Measurements from ENCODE around the gene ZBTB21.
A peak's percentile ranks its signal among the peaks of the same experiment; 100 is the strongest.

Gene ZBTB21

GRCh38 chr21:42030311-42030710 lies 20.2 kb upstream of the ZBTB21 start:
- H3K4me3 Mint-ChIP-seq, result no peak overlapping the region
- H3K36me3 Mint-ChIP-seq, result no peaks in the 10 kb centered on the region
- H3K27me3 Mint-ChIP-seq, result no peaks in the 10 kb centered on the region
- no peaks in the 10 kb centered on the region for H3K9me3 Mint-ChIP-seq
- H3K4me1 Mint-ChIP-seq, result no peaks in the 10 kb centered on the region
- H3K27ac Mint-ChIP-seq, result no peak overlapping the region

- no peaks in the 10 kb centered on the region for H3K9me3 Mint-ChIP-seq
- no peaks in the 10 kb centered on the region for H3K4me1 Mint-ChIP-seq
- no peak overlapping the region for H3K27ac Mint-ChIP-seq
- H3K27me3 Mint-ChIP-seq, result no peaks in the 10 kb centered on the region
- H3K4me3 Mint-ChIP-seq, result no peak overlapping the region
- no peaks in the 10 kb centered on the region for H3K36me3 Mint-ChIP-seq
Observed at GRCh38 chr21:42028766-42029425, 18.7 kb upstream of the ZBTB21 start.

GRCh38 chr21:42027822-42028765 lies 17.9 kb upstream of the ZBTB21 start:
- H3K36me3 Mint-ChIP-seq, result no peaks in the 10 kb centered on the region
- H3K4me1 Mint-ChIP-seq, result no peaks in the 10 kb centered on the region
- peak overlapping the region; percentile 32 for H3K27ac Mint-ChIP-seq
- no peaks in the 10 kb centered on the region for H3K27me3 Mint-ChIP-seq
- H3K9me3 Mint-ChIP-seq, result no peaks in the 10 kb centered on the region
- H3K4me3 Mint-ChIP-seq, result no peak overlapping the region

GRCh38 chr21:42027085-42027821 lies 17.1 kb upstream of the ZBTB21 start:
- Mint-ChIP-seq H3K4me1 (no peaks in the 10 kb centered on the region), H3K27ac (no peak overlapping the region), H3K4me3 (no peak overlapping the region), H3K9me3 (no peaks in the 10 kb centered on the region), H3K36me3 (no peaks in the 10 kb centered on the region), H3K27me3 (no peaks in the 10 kb centered on the region)

GRCh38 chr21:42026082-42026435 lies 15.9 kb upstream of the ZBTB21 start:
- H3K4me1 Mint-ChIP-seq, result no peaks in the 10 kb centered on the region
- no peaks in the 10 kb centered on the region for H3K27me3 Mint-ChIP-seq
- H3K27ac Mint-ChIP-seq, result no peak overlapping the region
- H3K4me3 Mint-ChIP-seq, result no peak overlapping the region
- H3K9me3 Mint-ChIP-seq, result no peaks in the 10 kb centered on the region
- H3K36me3 Mint-ChIP-seq, result no peaks in the 10 kb centered on the region

GRCh38 chr21:42025376-42026081 lies 15.4 kb upstream of the ZBTB21 start:
- H3K27me3 Mint-ChIP-seq, result no peaks in the 10 kb centered on the region
- H3K27ac Mint-ChIP-seq, result no peak overlapping the region
- no peaks in the 10 kb centered on the region for H3K9me3 Mint-ChIP-seq
- no peaks in the 10 kb centered on the region for H3K36me3 Mint-ChIP-seq
- H3K4me1 Mint-ChIP-seq, result no peaks in the 10 kb centered on the region
- H3K4me3 Mint-ChIP-seq, result no peak overlapping the region

- H3K4me3 Mint-ChIP-seq, result no peak overlapping the region
- H3K27ac Mint-ChIP-seq, result no peak overlapping the region
- no peaks in the 10 kb centered on the region for H3K4me1 Mint-ChIP-seq
- H3K9me3 Mint-ChIP-seq, result no peaks in the 10 kb centered on the region
- no peaks in the 10 kb centered on the region for H3K27me3 Mint-ChIP-seq
- H3K36me3 Mint-ChIP-seq, result no peaks in the 10 kb centered on the region
Observed at GRCh38 chr21:42022906-42023305, 12.7 kb upstream of the ZBTB21 start.

- H3K27me3 Mint-ChIP-seq, result no peaks in the 10 kb centered on the region
- no peak overlapping the region for H3K4me3 Mint-ChIP-seq
- H3K9me3 Mint-ChIP-seq, result no peaks in the 10 kb centered on the region
- H3K27ac Mint-ChIP-seq, result peak overlapping the region; percentile 17
- no peaks in the 10 kb centered on the region for H3K36me3 Mint-ChIP-seq
- no peaks in the 10 kb centered on the region for H3K4me1 Mint-ChIP-seq
Observed at GRCh38 chr21:42022091-42022430, 11.9 kb upstream of the ZBTB21 start.

- Mint-ChIP-seq H3K9me3 (no peaks in the 10 kb centered on the region), H3K4me1 (no peaks in the 10 kb centered on the region), H3K36me3 (no peaks in the 10 kb centered on the region), H3K4me3 (no peak overlapping the region), H3K27me3 (no peaks in the 10 kb centered on the region), H3K27ac (peak overlapping the region; percentile 55)
Observed at GRCh38 chr21:42021371-42022090, 11.4 kb upstream of the ZBTB21 start.

GRCh38 chr21:42019706-42020105 lies 9.5 kb upstream of the ZBTB21 start:
- H3K9me3 Mint-ChIP-seq, result no peaks in the 10 kb centered on the region
- H3K4me1 Mint-ChIP-seq, result no peaks in the 10 kb centered on the region
- no peak overlapping the region for H3K27ac Mint-ChIP-seq
- no peaks in the 10 kb centered on the region for H3K27me3 Mint-ChIP-seq
- no peaks in the 10 kb centered on the region for H3K36me3 Mint-ChIP-seq
- no peak overlapping the region for H3K4me3 Mint-ChIP-seq

- Mint-ChIP-seq H3K9me3 (no peaks in the 10 kb centered on the region), H3K36me3 (no peaks in the 10 kb centered on the region), H3K4me1 (no peaks in the 10 kb centered on the region), H3K4me3 (no peak overlapping the region), H3K27me3 (no peaks in the 10 kb centered on the region), H3K27ac (no peak overlapping the region)
Observed at GRCh38 chr21:42019101-42019605, 9.0 kb upstream of the ZBTB21 start.

GRCh38 chr21:42017022-42017421 lies 6.9 kb upstream of the ZBTB21 start:
- Mint-ChIP-seq H3K9me3 (no peaks in the 10 kb centered on the region), H3K27me3 (no peaks in the 10 kb centered on the region), H3K4me3 (no peak overlapping the region), H3K36me3 (no peaks in the 10 kb centered on the region), H3K27ac (no peak overlapping the region), H3K4me1 (peaks cover 4% of the 10 kb centered on the region)

GRCh38 chr21:42016364-42016985 lies 6.3 kb upstream of the ZBTB21 start:
- Mint-ChIP-seq H3K36me3 (no peaks in the 10 kb centered on the region), H3K4me1 (peaks cover 4% of the 10 kb centered on the region), H3K27ac (no peak overlapping the region), H3K27me3 (no peaks in the 10 kb centered on the region), H3K4me3 (no peak overlapping the region), H3K9me3 (no peaks in the 10 kb centered on the region)

- H3K36me3 Mint-ChIP-seq, result no peaks in the 10 kb centered on the region
- no peaks in the 10 kb centered on the region for H3K9me3 Mint-ChIP-seq
- H3K27ac Mint-ChIP-seq, result no peak overlapping the region
- H3K4me3 Mint-ChIP-seq, result no peak overlapping the region
- no peaks in the 10 kb centered on the region for H3K27me3 Mint-ChIP-seq
- H3K4me1 Mint-ChIP-seq, result peaks cover 4% of the 10 kb centered on the region
Observed at GRCh38 chr21:42013931-42014330, 3.8 kb upstream of the ZBTB21 start.

Data from activated naive CD4-positive, alpha-beta T cell treated with anti-CD3 and anti-CD28 coated beads, Interleukin-2, amount 50 U/mL, for 24 hours (primary cell).